ENCODE data around the gene LSM14A.
"Not testable (repeated sequence)": the region's sequence is repeated elsewhere in the genome, so short reads cannot be mapped to it uniquely, and the experiment has no call there.

The LSM14A gene

GRCh38 chr19:34171877-34172660 is at the start of gene LSM14A:
Gene LSM14A, plus strand, starts transcription at chr19:34172504. Its CDS starts 139 bp downstream, at chr19:34172643.
- DNase-seq (ENCODE audit: low read depth), result peak; percentile 57
- H3K4me3 ChIP-seq (ENCODE audit: low read depth, low read length), result peak within 1 kb of the TSS; percentile 79
- no peak for TF ChIP-seq CTCF (IDR thresholded peaks at IDR 0.05; ENCODE audit: control insufficient read depth, extremely low read depth, insufficient read depth)

DNA sequence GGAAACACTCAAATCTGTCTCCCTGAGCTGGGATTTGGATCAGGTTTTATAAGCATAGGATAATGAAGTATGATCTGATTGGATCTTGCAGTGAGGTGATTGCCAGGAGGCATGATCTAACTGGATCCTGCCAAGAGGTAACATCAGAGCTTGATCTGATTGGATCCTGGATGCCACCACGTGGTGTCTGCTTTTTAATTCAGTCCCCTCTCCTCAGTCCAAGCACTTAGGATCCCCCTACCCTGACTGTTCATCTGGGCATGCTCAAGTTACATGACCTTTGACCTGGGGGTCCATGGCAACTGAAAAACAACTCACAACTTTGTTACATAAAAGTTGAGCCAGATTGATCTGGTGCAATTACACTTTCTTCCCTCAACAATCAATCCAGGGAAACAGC is 47.5 kb upstream of the LSM14A start:
- no peak for TF ChIP-seq CTCF (IDR thresholded peaks at IDR 0.05; ENCODE audit: control insufficient read depth, extremely low read depth, insufficient read depth)
- no peak for DNase-seq (ENCODE audit: low read depth)
- no peak overlapping the region for H3K4me3 ChIP-seq (ENCODE audit: low read depth, low read length)

DNA sequence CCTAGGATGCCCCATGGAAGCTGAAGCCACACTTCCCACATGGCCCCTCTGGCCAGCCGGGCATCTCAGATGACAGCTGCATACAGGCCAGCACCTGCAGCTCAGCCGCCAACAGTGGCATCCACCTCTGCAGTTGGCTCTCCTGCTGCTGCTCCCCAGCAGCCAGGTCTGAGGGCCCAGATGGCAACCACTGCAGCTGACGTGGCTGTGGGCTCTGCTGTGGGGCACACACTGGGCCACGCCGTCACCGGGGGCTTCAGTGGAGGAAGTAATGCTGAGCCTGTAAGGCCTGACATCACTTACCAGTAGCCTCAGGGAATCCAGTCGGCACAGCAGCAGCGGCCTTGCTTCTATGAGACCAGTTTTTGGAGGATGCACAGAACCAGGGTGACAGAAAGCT is 45.3 kb upstream of the LSM14A start:
- TF ChIP-seq CTCF (IDR thresholded peaks at IDR 0.05; ENCODE audit: control insufficient read depth, extremely low read depth, insufficient read depth), result no peak
- no peak for DNase-seq (ENCODE audit: low read depth)
- no peak overlapping the region for H3K4me3 ChIP-seq (ENCODE audit: low read depth, low read length)

DNA sequence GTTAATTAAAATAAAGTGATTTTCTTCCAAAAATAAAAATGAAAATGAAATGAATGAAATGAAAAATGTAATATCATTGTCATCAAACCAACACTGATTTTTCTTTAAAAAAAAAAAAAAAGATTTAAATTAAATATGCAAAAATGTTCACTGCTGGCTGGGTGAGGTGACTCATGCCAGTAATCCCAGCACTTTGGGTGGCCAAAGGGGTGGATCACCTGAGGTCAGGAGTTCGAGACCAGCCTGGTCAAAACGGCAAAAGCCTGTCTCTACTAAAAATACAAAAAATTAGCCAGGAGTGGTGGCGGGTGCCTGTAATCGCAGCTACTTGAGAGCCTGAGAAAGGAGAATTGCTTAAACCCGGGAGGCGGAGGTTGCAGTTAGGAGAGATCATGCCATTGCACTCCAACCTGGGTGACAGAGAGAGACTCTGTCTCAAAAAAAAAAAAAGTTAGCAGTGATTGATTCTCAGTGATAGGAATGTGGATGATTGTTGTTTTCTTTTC is 44.6 kb upstream of the LSM14A start:
- DNase-seq (ENCODE audit: low read depth), result no peak
- TF ChIP-seq CTCF (IDR thresholded peaks at IDR 0.05; ENCODE audit: control insufficient read depth, extremely low read depth, insufficient read depth), result no peak
- no peak overlapping the region for H3K4me3 ChIP-seq (ENCODE audit: low read depth, low read length)

DNA sequence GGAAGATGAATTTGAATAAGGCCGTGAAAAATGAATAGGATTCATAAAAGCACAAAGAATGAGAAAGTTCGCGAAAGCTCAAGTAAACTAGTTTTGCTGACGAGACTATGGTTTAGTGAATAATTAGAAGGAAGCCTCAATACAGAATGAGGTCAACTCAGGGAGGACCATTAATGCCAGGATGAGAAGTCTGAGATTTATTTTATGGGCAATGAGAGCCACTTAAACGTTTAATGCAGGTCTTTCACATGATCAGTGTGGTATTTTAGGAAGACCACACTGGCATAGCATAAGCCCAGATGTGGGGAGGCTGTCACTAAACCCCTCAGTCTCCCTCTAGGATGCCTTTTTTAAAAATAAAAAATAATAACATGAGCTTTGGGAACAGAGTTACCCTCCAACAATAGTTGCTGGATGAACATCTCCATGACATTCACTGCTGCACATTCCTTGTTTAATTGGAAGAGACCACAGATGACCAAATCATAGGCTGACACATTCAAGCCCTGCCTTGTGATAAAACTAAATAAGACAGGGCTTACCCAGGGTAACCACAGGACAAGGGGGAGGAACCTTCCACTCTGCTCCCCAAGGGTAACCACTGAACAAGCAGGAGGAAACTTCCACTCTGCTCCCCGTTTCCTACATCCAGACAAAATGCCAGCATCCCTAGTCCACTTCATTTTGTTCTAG is 43.6 kb upstream of the LSM14A start:
- no peak overlapping the region for H3K4me3 ChIP-seq (ENCODE audit: low read depth, low read length)
- no peak for TF ChIP-seq CTCF (IDR thresholded peaks at IDR 0.05; ENCODE audit: control insufficient read depth, extremely low read depth, insufficient read depth)
- DNase-seq (ENCODE audit: low read depth), result no peak

- DNase-seq (ENCODE audit: low read depth), result no peak
- H3K4me3 ChIP-seq (ENCODE audit: low read depth, low read length), result no peak overlapping the region
- no peak for TF ChIP-seq CTCF (IDR thresholded peaks at IDR 0.05; ENCODE audit: control insufficient read depth, extremely low read depth, insufficient read depth)
Measured at GRCh38 chr19:34131100-34131499, 41.2 kb upstream of the LSM14A start.

GRCh38 chr19:34132145-34132544 is 40.2 kb upstream of the LSM14A start:
- H3K4me3 ChIP-seq (ENCODE audit: low read depth, low read length); DNase-seq (ENCODE audit: low read depth): not testable (repeated sequence)

DNA sequence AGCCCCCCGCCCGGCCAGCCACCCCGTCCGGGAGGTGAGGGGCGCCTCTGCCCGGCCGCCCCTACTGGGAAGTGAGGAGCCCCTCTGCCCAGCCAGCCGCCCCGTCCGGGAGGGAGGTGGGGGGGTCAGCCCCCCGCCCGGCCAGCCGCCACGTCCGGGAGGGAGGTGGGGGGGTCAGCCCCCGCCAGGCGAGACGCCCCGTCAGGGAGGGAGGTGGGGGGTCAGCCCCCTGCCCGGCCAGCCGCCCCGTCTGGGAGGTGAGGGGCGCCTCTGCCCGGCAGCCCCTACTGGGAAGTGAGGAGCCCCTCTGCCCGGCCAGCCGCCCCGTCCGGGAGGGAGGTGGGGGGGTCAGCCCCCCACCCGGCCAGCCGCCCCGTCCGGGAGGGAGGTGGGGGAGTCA is 39.6 kb upstream of the LSM14A start:
- H3K4me3 ChIP-seq (ENCODE audit: low read depth, low read length); DNase-seq (ENCODE audit: low read depth): not testable (repeated sequence)

All from LNCaP clone FGC (cell line).